H4 (cell line): ENCODE data around the gene NEMP2. TPM values are rescaled to one million over a fixed set of nuclear protein-coding genes. Genes with fewer than 3 reads are reported as not detected.

Experiments
- DNase-seq: peaks from one replicate; pipeline ENCODE4 v3.0.0-alpha.2; 2015; ENCODE audit warnings: low spot score
- total RNA-seq: library from RNA; depleted of rRNA; stranded (reverse); fragments of >200 nt; shearing (Covaris generic); gene quantifications from 2 replicates; pipeline ENCODE4 v1.2.3, GENCODE V29; 2014; rRNA removed

Gene NEMP2
- total RNA-seq, 1 experiment from 2014 or later = 14.6 TPM

- DNase-seq = no peak
Measured at GRCh38 chr2:190457256-190457655, 77.3 kb downstream of the NEMP2 start.

GRCh38 chr2:190456833-190457232 lies 77.7 kb downstream of the NEMP2 start:
- no peak for DNase-seq

- no peak for DNase-seq
Measured at GRCh38 chr2:190455358-190456095, 79.0 kb downstream of the NEMP2 start.

GRCh38 chr2:190454795-190455194 lies 79.7 kb downstream of the NEMP2 start:
- DNase-seq = no peak

Other genes starting within 250 kb of the NEMP2 start
- gene HIBCH, start 214.9 kb downstream of the NEMP2 start, total RNA-seq = 13.2 and 15.4 TPM in 2 replicates
- 6.5 and 15.1 TPM in 2 replicates for gene INPP1, start 191.1 kb downstream of the NEMP2 start, total RNA-seq
- 4.7 and 6.6 TPM in 2 replicates for gene MFSD6, start 126.4 kb downstream of the NEMP2 start, total RNA-seq
- gene NAB1, start 114.4 kb upstream of the NEMP2 start, total RNA-seq = 22.6 and 28.7 TPM in 2 replicates